Fibroblast of mammary gland (primary cell): Measurements from ENCODE around the gene TRIM52.

Source experiments
- DNase-seq: peaks from one replicate; pipeline ENCODE4 v3.0.0-alpha.2; 2010; ENCODE audit warnings: low read depth
- H3K4me3 ChIP-seq: 2 replicates; pipeline ENCODE4 v1.5.1; 2011; ENCODE audit warnings: low read depth, mild to moderate bottlenecking, low read length, moderate library complexity; ENCODE audit not compliant: control insufficient read depth
- CTCF ChIP-seq: conservative IDR thresholded peaks from 2 replicates; pipeline ENCODE4 v1.5.1; 2011; ENCODE audit warnings: low read depth, low read length, inconsistent platforms; ENCODE audit not compliant: control insufficient read depth, insufficient read depth

TRIM52 gene

GRCh38 chr5:181248277-181248676 lies 12.7 kb downstream of the TRIM52 start:
- no peak for TF ChIP-seq CTCF

GRCh38 chr5:181246276-181247049 lies 14.5 kb downstream of the TRIM52 start:
- no peak for TF ChIP-seq CTCF
- peak; percentile 77 for DNase-seq

More at GRCh38 chr5:181248277-181248676, 12.7 kb downstream of the TRIM52 start:
- DNase-seq, result no peak
- peak overlapping the region; percentile 95 for H3K4me3 ChIP-seq

GRCh38 chr5:181245427-181246275 lies 15.3 kb downstream of the TRIM52 start:
- DNase-seq, result no peak

More at GRCh38 chr5:181246276-181247049, 14.5 kb downstream of the TRIM52 start:
- peak overlapping the region; percentile 95 for H3K4me3 ChIP-seq

GRCh38 chr5:181243564-181244343 lies 17.2 kb downstream of the TRIM52 start, which contains the start of gene RACK1:
RACK1 (minus strand) TSS chr5:181243906; CDS start chr5:181243800, 106 bp downstream.
- TF ChIP-seq CTCF, result no peak
- peak within 1 kb of the TSS; percentile 98 for H3K4me3 ChIP-seq
- DNase-seq, result peak; percentile 85

More at GRCh38 chr5:181245427-181246275, 15.3 kb downstream of the TRIM52 start:
- TF ChIP-seq CTCF, result no peak
- peak overlapping the region; percentile 95 for H3K4me3 ChIP-seq

GRCh38 chr5:181243018-181243563 lies 17.9 kb downstream of the TRIM52 start:
- DNase-seq, result no peak
- no peak for TF ChIP-seq CTCF
- H3K4me3 ChIP-seq, result peak overlapping the region; percentile 98

GRCh38 chr5:181242031-181242451 lies 18.9 kb downstream of the TRIM52 start:
- TF ChIP-seq CTCF, result no peak
- peak overlapping the region; percentile 98 for H3K4me3 ChIP-seq
- DNase-seq, result peak; percentile 46
